ENCODE results near the gene ZNF318. TPM values are rescaled to one million over a fixed set of nuclear protein-coding genes. Genes with fewer than 3 reads are reported as not detected.

The ZNF318 gene
- total and polyA plus RNA-seq, 10 of the 15 experiments (the other 5 are each of a cell fraction or from before 2014, with no cell fraction given), result 3.4 to 79.8 (median 13.7) TPM

DNA sequence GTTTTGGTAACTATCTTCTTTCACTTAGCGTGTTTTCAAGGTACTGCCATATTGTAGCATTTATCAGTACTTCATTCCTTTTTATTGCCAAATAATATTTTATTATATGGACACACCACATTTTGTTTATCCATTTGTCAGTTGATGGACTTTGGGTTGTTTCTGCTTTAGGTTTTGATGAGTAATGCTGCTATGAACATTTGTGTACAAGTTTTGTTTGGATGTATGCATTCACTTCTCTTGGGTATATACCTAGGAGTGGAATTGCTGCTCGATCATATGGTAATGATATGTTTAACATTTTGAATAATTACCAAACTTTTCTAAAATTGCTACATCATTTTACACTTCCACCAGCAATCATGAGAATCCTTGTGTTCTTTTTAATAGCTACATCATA is 77.7 kb downstream of the ZNF318 start:
- Histone ChIP-seq H3K4me1 (ENCODE audit: control insufficient read depth, insufficient read depth, low read length) (no peaks in the 10 kb centered on the region), H3K9me3 (replicated peaks; ENCODE audit: control insufficient read depth, insufficient read depth, low read length) (no peaks in the 10 kb centered on the region; the same call in 2 of the 3 replicates), H3K79me2 (ENCODE audit: control insufficient read depth, insufficient read depth, low read length) (no peaks in the 10 kb centered on the region), H3K27me3 (replicated peaks in 1 of 2; ENCODE audit: control insufficient read depth in 2 of 2, insufficient read depth in 2 of 2, low read length in 1 of 2) (no peaks in the 10 kb centered on the region; a peak in 2 of 4 replicates), H2AFZ (ENCODE audit: control insufficient read depth, low read depth, low read length) (no peak overlapping the region), H3K9ac (ENCODE audit: control insufficient read depth, insufficient read depth, low read length) (no peak overlapping the region), H3K27ac (ENCODE audit: control insufficient read depth, insufficient read depth) (no peak overlapping the region), H3K4me3 (no peak overlapping the region), H4K20me1 (ENCODE audit: control insufficient read depth, insufficient read depth) (no peaks in the 10 kb centered on the region), H3K4me2 (ENCODE audit: control insufficient read depth, insufficient read depth) (no peak overlapping the region), H3K36me3 (ENCODE audit: control insufficient read depth in 2 of 2, insufficient read depth in 2 of 2, low read length in 1 of 2) (no peaks in the 10 kb centered on the region)
- BruUV-seq (replicated peaks), result no TSS peak
- TF ChIP-seq KLF5 (IDR thresholded peaks at IDR 0.05; ENCODE audit: partially characterized antibody) (no peak), MTA2 (IDR thresholded peaks at IDR 0.05; ENCODE audit: low read depth) (no peak), ATF7 (IDR thresholded peaks at IDR 0.05; ENCODE audit: low read depth) (no peak), NBN (IDR thresholded peaks at IDR 0.05) (no peak), NFYA (IDR thresholded peaks at IDR 0.05; ENCODE audit: borderline replicate concordance, low read depth, low read length) (no peak), RAD51 (IDR thresholded peaks at IDR 0.05) (no peak), HDAC2 (IDR thresholded peaks at IDR 0.05) (no peak), CBX3 (IDR thresholded peaks at IDR 0.05; ENCODE audit: borderline replicate concordance, low read depth) (no peak), NFXL1 (IDR thresholded peaks at IDR 0.05; ENCODE audit: borderline replicate concordance) (no peak), SMC3 (IDR thresholded peaks at IDR 0.05; ENCODE audit: borderline replicate concordance, low read length) (no peak), MYC (IDR thresholded peaks at IDR 0.05; ENCODE audit: insufficient read depth, insufficient read length, insufficient replicate concordance, low read length, severe bottlenecking) (no peak), MYB (IDR thresholded peaks at IDR 0.05; ENCODE audit: borderline replicate concordance, low read depth, low read length) (no peak)
- TF ChIP-seq, protein P1, sequence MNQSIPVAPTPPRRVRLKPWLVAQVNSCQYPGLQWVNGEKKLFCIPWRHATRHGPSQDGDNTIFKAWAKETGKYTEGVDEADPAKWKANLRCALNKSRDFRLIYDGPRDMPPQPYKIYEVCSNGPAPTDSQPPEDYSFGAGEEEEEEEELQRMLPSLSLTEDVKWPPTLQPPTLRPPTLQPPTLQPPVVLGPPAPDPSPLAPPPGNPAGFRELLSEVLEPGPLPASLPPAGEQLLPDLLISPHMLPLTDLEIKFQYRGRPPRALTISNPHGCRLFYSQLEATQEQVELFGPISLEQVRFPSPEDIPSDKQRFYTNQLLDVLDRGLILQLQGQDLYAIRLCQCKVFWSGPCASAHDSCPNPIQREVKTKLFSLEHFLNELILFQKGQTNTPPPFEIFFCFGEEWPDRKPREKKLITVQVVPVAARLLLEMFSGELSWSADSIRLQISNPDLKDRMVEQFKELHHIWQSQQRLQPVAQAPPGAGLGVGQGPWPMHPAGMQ (IDR thresholded peaks at IDR 0.05; ENCODE audit: borderline replicate concordance), result no peak
- in situ Hi-C loops (cut with MboI) (no loop called here), intact Hi-C loops (cut with micrococcal nuclease; ENCODE audit: unreplicated experiment) (no loop called here)
- ChIA-PET RAD21 (ENCODE audit: unreplicated experiment) (no interaction called here), SMC1A (ENCODE audit: uncharacterized antibody, unreplicated experiment) (interaction anchor here (0.7 to 1.6 kb wide), 2 partner anchors 22 to 146 kb away, joined by 3 to 4 read pairs; no protein-coding TSS in a partner anchor), POLR2A (no interaction called here), CTCF (interaction anchor here (0.6 to 2.3 kb wide), 2 partner anchors 17 to 43 kb away, joined by 3 to 8 read pairs; partner anchors contain the start of gene CRIP3)
- ATAC-seq, result no peak
- 15% methylated on average over 2 of the region's 2 CpGs for WGBS (ENCODE audit: insufficient coverage, insufficient replicate concordance, low lambda C conversion rate, missing lambda C conversion rate)
- DNase-seq (ENCODE audit: low read depth, low spot score), result no peak
- FAIRE-seq, result no peak
